Islet precursor cell (in vitro differentiated cells): ENCODE measurements around the gene DPP10.
A peak's percentile ranks its signal among the peaks of the same experiment; 100 is the strongest.

ENCODE experiments used
- DNase-seq: peaks from one replicate; pipeline ENCODE4 v3.0.0-alpha.2; 2018

Gene DPP10

DNA sequence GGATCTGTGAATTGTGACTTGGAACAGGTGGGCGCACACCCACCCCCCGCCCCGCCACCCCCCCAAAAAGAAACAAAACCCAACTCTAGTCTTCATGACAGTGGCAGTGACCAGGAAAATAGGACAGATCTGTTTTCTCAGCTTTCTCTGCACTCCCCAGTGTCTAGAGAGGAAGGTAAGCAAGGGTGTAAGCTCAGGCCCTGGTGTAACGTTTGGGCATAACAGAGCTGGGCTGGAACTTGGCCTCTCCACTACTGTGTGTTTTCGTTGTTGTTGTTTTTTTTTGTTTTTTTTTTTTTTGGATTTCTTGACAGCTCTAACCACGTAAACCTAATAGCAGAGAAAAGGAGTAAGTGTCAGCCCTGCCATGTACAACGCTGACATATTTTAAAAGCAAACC is 1160.8 kb downstream of the DPP10 start:
- DNase-seq = no peak

DNA sequence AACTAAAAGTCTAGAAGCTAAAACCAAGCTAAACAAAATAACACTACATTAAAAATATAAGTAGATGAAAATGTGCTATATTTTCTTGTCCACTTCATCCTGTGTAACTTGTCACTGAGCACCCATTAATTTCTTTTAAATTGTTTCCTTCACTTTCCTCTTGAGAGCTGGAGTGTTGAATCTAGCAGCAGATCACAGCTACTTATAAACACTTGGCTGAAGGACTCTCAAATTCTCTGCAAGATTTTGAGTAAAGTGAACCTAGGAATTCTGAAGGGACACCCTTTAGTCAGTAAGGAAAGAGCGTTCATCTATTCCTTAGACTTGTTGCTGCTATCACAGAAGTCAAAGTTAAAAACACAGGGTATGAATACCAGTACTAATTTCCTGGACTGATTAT is 1163.9 kb downstream of the DPP10 start:
- no peak for DNase-seq

DNA sequence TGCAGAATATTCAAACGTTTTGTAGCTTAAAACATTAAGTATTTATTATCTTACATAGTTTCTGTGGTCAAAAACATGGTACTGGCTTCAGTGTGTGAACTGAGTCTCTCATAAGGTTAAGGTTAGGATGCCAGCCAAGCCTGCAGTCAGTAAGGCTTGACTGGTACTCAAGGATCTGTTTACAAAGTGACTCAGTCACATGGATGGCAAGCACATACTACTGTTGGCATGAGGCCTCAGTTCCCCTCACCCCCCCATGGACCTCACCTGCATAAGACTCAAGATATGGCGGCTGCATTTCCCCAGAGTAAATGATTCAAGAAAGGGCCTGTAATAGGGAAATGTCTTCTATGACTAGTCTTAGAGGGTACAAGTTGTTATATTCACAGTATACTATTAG is 1167.5 kb downstream of the DPP10 start:
- no peak for DNase-seq

DNA sequence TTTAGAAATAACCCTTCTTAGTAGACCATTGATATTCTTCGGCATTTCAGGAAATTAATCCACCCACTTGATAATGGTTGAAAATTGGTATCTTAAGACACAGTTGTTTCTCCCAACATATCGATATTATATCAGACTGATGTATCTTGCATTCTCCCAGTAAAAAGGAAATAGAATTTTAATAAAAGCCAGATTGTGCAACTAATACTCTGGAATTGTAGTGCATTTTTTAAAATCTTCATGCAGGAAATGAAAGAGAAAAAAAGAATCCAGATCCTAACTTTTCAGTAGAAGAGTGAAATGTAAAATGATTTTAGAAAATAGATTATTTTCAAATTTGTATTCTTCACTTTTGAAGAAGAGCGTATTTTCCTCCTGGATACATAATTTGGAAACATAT is 1168.4 kb downstream of the DPP10 start:
- DNase-seq = no peak

DNA sequence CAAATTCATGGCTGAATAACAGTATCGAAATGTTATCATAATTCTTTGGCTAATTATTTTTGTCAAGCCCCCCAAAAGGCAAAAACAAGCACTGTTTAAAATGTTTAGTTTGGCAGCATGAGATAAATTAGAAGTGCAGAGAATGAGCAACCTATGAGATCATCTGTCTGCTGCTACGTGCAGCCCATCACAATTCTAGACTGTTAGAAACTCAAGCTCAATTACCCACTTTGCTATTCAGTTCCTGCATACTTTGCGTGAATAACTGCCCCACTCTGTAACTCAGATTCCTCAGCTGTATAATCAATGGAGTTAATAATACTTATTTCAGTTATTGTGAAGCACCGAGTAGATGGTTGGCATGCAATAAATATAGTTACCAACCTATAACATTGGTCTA is 1181.9 kb downstream of the DPP10 start:
- DNase-seq = no peak

DNA sequence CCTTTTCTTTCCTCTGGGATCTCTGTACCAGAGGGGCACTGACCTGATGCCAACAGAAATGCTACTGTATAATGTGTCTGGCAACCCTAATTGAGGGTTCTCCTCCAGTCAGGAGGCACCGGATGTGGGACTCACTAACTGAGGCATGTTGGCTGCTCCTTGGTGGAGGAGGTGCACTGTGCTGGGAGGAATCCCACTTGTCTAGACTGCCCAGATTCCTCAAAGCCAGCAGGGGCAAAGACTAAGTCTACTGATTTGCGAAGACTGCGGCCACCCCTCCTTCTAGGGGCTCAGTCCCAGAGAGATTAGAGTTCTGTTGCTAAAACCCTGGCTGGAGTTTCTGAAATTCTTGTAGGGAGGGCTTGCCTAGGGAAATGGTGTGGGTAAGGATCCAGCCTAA is 1192.1 kb downstream of the DPP10 start:
- peak; percentile 58 for DNase-seq

DNA sequence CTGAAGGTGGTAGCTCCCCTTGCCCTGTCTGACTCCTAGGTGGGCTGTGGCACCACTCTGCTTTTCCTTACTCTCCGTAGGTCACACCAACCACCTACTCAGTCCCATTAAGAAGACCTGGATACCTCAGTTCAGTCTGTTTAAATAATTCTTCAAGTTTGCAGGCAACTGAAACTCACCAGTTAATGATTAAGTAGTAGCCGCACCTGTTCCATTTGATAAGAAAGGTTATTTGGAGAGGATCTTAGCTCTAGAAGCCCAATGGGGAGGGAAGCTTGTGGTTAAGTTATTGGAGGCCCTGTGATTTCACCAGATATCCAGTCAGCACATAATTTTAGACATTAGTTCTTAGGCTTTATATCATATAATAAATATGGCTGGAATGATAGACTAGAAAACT is 1193.0 kb downstream of the DPP10 start:
- DNase-seq = no peak

DNA sequence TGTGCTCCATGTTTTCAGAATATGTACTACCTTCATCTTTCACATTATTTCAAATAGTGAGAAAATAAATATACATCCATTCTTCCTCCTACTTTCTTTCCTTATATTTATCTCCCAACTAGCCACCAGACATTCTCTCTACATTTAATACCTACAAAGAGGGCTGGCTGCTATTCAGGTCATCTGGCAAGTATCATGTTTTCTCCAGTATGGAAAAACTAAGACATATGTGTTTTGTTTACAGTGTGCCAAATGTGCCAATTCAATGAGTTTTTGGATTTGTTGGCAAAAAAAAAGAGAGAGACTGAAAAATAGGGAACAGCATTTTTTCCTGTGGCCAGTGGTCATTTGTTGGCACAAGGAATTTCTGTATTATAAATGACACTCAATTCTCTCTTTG is 1207.3 kb downstream of the DPP10 start:
- no peak for DNase-seq

DNA sequence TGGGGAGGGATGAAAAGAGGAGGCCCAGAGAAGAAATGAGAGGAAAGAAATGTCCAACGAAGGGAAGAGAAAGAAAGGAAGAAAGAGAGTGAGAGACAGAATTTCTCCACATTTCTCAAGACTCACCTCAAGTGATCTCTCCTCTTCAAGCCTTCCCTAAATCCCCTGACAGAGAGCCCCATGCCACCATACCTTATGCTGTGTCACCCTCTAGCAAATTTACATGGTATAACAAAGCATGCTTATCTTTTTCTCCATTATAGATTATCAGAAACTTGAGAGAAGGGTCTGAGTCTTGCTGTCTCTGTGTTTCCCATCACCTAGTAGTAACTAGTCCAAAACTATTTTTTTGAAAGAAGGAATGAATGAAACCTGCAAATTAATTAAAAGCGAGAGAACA is 1208.4 kb downstream of the DPP10 start:
- DNase-seq = no peak

DNA sequence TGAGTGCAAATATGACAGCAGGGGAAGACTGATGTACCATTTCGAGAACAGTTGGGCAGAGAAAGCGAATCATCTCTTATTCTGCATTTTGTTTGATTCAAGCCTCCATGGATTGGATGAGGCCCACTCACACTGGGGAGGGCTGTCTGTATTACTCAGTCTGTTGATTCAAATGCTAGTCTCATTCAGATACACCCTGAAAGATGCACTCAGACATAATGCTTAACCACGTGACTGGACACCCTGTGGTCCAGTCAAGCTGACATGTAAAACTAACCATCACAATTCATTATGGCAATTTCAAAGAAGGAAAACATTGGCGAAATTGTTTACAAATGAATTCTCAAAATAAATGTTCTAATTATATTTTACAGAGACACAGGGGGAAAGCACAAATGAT is 1210.2 kb downstream of the DPP10 start:
- DNase-seq = no peak

DNA sequence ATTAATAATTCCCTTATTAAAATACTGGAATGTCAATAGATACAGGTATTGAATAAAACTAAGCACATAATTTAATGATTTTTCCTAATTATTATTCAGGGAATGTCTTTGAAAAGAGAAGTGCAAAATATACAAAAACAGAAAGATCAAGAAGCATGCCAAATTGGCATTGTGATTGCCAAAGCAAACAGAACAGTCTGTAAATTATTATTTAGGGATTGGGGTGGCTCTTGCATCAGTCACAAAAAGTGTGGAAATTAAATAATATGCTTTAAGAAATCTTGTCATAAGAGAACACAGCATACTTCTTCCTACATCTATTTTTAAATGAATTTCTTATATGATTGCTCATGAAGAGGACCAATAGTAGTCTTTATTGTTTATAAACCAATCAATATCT is 1211.9 kb downstream of the DPP10 start:
- no peak for DNase-seq

DNA sequence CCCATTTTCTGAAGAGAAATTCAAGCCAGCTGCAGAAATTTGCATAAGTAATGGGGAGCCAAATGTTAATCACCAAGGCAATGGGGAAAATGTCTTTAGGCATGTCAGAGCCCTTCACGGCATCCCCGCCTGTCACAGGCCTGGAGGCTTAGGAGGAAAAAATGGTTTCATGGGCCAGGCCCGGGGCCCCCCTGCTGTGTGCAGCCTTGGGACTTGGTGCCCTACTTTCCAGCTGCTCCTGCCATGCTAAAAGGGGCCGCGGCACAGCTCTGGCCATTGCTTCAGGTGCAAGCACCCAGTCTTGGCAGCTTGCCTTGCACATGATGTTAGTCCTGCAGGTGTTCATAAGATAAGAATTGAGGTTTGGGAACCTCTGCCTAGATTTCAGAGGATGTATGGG is 1235.7 kb downstream of the DPP10 start:
- DNase-seq = no peak

DNA sequence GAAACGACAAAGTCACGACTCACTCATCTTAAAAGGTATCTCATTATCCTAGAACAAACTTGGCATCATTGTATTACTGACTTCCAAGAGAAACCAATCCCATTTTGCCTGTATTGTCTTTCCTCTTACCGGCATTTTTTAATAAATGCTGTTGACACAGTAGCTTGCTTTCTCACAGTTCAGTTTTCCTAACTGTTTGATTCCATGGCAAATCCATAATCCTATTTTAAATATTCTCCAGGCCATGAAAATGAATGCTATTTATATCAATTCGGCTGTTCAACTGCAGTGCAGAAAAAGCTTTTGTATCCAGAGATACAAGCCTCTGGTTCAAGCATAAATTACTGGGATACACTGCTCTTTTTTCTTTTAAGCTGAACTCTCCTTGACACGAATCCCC is 1241.9 kb downstream of the DPP10 start:
- DNase-seq = no peak

DNA sequence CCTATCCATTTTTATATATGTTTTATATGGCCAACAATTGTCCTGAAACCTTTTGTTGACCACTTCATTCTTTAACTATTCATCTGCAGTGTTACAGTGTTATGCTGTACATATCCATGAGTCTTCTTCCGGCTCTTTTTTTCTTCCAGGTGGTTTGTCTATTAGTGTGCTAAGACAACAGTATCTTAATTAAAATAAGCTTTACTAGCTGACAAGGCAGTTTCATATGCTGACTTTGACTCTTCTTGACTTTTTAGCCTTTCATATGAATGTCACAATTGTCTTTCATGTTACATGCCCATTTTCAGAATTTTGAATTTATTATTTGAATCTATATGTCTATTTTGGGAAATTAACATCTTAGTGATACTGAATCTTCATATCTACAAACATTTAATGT is 1249.0 kb downstream of the DPP10 start:
- no peak for DNase-seq

DNA sequence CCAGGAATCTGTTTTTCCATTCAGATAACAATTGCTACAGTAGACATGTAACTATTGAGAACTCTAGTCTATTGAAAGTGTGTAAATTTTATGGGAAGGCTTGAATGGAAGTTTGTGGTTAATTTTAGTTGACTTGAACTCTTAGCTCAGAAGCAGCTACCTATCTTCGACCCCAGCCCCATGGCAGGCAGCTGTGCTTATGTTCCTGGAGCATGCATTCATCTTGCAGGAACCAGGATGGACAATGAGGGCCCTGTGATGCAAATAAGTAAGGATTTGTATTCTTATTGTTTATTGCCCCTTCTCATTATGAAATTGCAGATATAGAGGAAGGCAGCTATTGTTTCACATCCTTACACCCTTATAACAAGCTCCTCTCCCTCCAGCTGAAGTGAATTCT is 1252.2 kb downstream of the DPP10 start:
- no peak for DNase-seq

DNA sequence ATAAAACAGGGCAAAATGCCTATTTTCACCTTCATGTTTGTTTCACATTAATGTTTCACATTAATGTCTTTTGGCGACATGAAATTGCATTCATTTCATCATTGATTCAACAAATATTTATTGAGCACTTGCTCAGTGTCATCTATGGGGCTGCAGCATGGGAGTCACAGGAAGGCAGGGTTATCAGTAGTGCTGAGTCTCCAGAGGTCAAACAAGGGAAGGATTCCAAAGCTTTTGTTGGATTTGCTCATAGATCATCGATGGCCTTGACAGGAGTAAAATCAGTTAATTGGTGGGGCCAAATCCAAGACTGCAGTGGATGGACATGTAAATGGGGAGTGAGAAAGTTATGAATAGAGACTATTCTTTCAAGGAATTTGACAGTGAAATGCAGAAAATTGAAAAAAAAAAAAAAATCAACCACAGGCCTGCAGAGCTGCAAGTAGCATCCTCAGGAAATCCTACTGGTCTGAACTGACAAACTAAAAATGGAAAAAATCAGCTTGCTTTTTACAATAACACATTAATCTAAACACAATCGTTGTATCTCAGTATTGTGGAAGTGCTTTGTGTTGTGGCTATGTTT is 1290.8 kb downstream of the DPP10 start:
- no peak for DNase-seq

DNA sequence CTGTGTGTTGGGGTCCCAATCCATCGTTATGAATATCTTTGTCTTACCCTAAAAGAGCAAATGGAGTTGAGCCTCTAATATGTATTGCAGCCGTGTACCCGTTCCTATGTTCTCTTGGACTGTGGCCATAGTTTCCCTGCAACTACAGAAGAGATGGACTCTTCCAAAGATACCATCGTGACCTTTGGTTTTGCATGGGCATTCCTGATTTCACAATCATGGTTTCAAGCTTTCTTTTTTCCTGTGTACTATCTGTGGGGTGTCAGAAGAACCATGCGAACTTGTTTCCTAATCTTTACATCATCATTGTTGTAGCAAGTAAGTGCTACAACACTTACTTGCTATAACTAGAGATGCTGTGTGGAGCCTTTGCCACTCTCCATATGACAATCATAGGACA is 1295.7 kb downstream of the DPP10 start:
- DNase-seq = no peak

DNA sequence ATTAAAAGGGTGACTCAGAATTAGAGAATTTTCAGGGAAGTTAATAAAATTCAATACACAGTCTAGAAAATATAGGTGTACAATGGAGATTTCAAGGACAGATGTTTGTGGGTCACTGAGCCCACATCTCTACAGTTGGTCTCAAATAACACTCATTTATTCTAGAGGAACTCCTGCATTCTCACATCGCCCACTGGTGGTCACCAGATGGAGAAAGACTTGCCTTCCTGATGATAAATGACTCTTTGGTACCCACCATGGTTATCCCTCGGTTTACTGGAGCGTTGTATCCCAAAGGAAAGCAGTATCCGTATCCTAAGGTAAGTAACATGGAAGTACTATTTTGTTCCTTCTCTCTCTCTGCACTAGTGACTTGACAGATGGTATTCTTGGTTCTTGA is 1297.1 kb downstream of the DPP10 start:
- DNase-seq = no peak

DNA sequence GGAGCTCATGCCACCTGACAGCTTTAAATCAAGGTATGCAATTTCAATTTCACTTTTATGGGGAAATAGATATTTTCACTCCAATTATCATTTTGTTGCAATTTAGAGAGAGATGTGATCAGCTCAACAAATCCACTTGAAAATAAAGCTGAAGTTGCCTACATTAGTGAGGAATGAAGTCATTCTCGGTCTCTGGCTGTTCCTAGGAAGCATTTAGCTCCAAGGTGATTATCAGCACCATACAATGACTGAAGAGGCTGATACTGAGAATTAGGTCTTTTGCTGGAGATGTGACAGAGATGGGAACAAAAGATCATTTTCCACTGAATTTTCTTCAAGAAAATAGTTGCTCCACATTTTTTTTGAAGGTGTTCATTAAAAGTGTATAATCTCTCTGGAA is 1303.7 kb downstream of the DPP10 start:
- no peak for DNase-seq

DNA sequence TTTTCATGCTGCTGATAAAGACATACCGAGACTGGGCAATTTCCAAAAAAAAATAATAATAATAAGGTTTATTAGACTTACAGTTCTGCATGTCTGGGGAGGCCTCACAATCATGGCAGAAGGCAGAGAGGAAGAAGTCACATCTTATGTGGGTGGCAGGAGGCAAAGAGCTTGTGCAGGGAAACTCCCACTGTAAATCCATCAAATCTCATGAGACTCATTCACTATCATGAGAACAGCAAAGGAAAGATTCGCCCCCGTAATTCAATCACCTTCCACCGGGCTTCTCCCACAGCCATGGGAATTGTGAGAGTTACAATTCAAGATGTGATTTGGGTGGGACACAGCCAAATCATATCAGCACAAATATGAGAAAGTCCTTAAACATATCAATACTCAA is 1314.8 kb downstream of the DPP10 start:
- no peak for DNase-seq

DNA sequence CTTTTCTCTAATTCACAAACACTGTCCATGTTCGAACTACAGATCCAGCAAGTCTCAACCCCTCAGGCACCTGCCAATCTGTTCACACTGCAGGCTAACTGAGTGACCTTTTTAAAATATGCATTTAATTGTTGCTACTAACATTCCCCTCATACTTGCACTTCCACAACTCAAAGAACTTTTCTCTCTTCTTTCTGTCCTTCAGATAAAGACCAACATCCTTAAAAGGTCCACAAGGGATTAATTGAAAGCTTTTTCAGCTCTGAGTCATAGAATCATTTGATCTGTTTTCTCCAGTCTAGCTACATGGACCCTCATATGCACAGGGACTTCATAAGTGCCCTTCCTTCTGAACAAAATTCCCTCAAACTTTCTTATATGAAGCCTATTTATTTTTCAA is 1321.2 kb downstream of the DPP10 start:
- DNase-seq = peak; percentile 61

DNA sequence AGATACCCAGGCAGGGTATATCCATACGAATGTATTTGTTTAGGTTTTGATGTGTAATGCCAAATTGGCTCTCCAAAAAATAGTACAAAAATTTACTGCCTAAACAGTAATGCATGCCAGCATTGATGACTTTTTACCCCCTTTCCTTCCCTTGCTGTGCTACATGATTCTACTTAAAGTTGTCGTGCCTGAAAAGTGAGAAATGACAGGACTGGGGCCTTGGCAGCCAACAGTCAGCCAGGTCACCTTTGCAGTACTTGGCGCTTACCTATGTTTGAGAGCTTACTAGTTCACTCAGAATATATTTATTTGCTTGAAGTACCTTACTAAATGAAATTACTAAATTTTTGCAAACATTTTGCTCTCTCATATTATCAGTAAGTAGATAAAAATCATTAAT is 1329.1 kb downstream of the DPP10 start:
- no peak for DNase-seq

DNA sequence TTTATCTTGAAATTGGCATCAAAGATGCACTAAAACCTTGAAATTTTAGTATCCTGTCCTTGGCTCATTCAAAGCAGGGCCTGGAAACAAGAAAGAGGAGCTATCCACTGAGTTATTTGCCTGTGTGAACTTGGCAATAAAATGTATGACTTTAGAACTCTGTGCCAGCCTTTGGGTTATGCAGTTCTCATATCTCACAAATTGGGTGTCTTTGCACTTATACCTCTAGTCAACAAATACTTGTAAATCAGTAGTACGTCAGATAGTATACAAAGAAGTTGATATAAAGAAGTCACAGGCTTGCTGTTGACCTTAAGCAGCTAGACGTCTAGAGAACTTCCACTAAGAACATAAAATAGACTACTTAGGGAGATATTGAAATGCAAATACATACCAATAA is 1331.9 kb downstream of the DPP10 start:
- DNase-seq = no peak

DNA sequence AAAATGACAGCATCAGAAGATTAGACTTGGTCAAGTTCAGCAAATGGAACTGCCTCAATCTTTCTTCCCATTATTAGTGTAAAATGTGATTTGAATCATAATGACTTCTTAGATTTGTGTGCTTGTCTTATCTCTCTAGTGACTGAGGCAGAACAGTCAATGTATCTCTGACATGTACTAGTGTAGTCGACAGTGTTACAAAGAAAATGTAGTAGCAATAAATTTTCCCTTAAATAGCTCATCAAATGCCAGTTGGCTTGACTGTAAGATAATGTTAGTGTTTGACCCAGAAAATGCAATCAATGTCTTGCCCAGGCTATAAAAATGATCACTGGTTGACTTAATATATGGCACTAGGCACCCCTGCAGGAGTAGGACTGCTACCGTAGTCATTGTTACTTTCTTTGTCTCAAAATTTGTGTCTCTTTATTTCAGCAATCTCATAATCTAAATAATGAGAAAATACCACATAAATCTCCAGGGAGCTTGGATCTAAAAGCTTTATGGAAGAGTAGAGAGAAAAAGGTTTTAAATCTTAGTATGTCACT is 1336.7 kb downstream of the DPP10 start:
- DNase-seq = no peak

DNA sequence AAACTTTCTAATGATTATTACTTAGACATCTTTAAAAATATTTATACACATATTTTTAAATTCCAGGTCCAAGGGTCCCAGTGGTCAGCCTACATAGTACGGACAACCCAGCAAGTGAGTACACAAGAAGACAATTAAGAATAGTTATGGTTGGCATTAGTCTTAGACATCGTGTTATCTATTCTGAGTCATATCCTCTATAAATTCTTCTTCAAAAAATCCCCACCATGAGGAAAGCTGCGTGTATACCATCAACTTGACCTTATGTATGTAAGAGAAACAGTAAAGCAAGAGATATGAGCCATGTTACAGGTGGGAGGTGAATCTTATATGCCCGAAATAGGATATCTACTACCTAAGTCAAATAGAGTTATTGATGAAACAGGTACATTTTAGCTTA is 1339.8 kb downstream of the DPP10 start:
- no peak for DNase-seq

DNA sequence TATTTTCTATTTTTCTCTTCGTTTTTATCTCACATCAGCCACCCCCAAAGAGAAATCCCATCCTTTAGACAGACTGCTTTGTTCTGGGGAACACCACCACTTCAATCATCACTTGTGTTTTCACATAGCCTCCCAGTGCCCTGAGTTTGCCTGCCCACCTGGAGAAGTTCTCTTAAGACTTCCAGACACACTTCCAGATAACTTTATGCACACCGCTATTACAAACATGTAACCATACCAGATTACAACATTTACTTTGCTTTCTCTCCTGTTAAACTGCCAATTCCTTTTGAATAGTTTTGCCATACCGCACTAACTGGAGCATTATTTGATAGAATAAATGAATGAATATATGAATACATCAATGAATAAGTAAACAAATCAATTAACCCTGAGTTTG is 1353.6 kb downstream of the DPP10 start:
- no peak for DNase-seq
